Left lung (tissue), 10 donors: ENCODE results near the gene ZNF544. TPM values are rescaled to one million over a fixed set of nuclear protein-coding genes. Genes with fewer than 3 reads are reported as not detected.
A peak's percentile ranks its signal among the peaks of the same experiment; 100 is the strongest.

Experiments used
- ATAC-seq: fragments of 200-7000 bp; cut with Tn5 transposase; one replicate; pipeline ENCODE4 v1.9.1; 2020; ENCODE audit warnings: moderate library complexity
- DNase-seq, 4 donors: peaks; one replicate each; pipeline ENCODE4 v3.0.0-alpha.2; 2013 to 2020
- H3K27ac ChIP-seq, 2 donors: fragments of 200-600 bp; sonication (generic) in 1 of 2; one replicate each; pipeline versions ENCODE4 v1.5.0 to v1.8.0; 2020 to 2021
- H3K27me3 ChIP-seq, 2 donors: fragments of 200-600 bp; sonication (generic) in 1 of 2; one replicate each; pipeline versions ENCODE4 v1.5.0 to v1.8.0; 2020 to 2021
- H3K36me3 ChIP-seq, 2 donors: fragments of 200-600 bp; sonication (generic) in 1 of 2; one replicate each; pipeline versions ENCODE4 v1.5.0 to v1.8.0; 2020 to 2021
- H3K4me1 ChIP-seq, 2 donors: fragments of 200-600 bp; one replicate each; pipeline ENCODE4 v1.8.0; 2021
- H3K4me3 ChIP-seq, 2 donors: fragments of 200-600 bp; sonication (generic) in 1 of 2; one replicate each; pipeline versions ENCODE4 v1.5.0 to v1.8.0; 2020 to 2021; ENCODE audit warnings: mild to moderate bottlenecking in 1 of 2
- H3K9me3 ChIP-seq, 2 donors: fragments of 200-600 bp; sonication (generic) in 1 of 2; one replicate each; pipeline versions ENCODE4 v1.5.0 to v1.8.0; 2020 to 2021
- CTCF ChIP-seq, 2 donors: fragments of 200-600 bp; sonication (generic) in 1 of 2; IDR thresholded peaks; one replicate each; pipeline versions ENCODE4 v1.5.0 to v1.8.0; 2021; ENCODE audit warnings: antibody characterized with exemption in 2 of 2
- intact Hi-C, 2 donors: fragments of 100-400 bp; cut with DNase I; formaldehyde crosslinking; loops; one replicate each; pipeline versions ENCODE4 v1.11.2 to v1.14.2; 2022
- polyA plus RNA-seq, 6 donors: library from polyadenylated mRNA; unstranded; fragments of 120-200 nt; gene quantifications; one replicate each; pipeline ENCODE4 v1.2.1, GENCODE V29; 2013; ENCODE audit not compliant: insufficient read length in 6 of 6
- total RNA-seq, 2 donors: library from RNA; stranded (reverse); fragmentation: NEBNext Ultra II Directional; extraction: Animal tissue kit (Norgen Biotek cat#: 25700); gene quantifications; one replicate each; pipeline ENCODE4 v1.2.1, GENCODE V29; 2021
- donor health status: DM: no; HTN: yes; CAD: no.
- donor health status: DM: no; HTN: no; CAD: no.

The ZNF544 gene
- total and polyA plus RNA-seq, 8 donors = 23.8 to 45.7 (median 35.8) TPM

GRCh38 chr19:58304255-58304654, 75.5 kb downstream of the ZNF544 start:
- ATAC-seq = no peak
- no peak for TF ChIP-seq CTCF (IDR thresholded peaks at IDR 0.05)
- no peaks in the 10 kb centered on the region for H3K27me3 ChIP-seq
- H3K4me3 ChIP-seq = peak overlapping the region in 1 of 2 donors; percentile 77
- H3K9me3 ChIP-seq = peaks cover 0 to 19% of the 10 kb centered on the region in 2 donors
- no peak for DNase-seq
- peaks cover 8 to 35% of the 10 kb centered on the region in 2 donors for H3K4me1 ChIP-seq
- peaks cover 0 to 54% of the 10 kb centered on the region in 2 donors for H3K36me3 ChIP-seq
- intact Hi-C loops = no loop called here
- peak overlapping the region; percentile 60 to 89 for H3K27ac ChIP-seq

GRCh38 chr19:58304748-58305064, 76.0 kb downstream of the ZNF544 start:
- Histone ChIP-seq H3K9me3 (peaks cover 0 to 14% of the 10 kb centered on the region in 2 donors), H3K36me3 (peaks cover 0 to 54% of the 10 kb centered on the region in 2 donors), H3K27ac (peak overlapping the region; percentile 60 to 89), H3K4me3 (peak overlapping the region; percentile 72 to 77), H3K27me3 (no peaks in the 10 kb centered on the region), H3K4me1 (peaks cover 8 to 35% of the 10 kb centered on the region in 2 donors)
- no peak for DNase-seq
- intact Hi-C loops = no loop called here
- no peak for TF ChIP-seq CTCF (IDR thresholded peaks at IDR 0.05)
- peak; percentile 15 for ATAC-seq

GRCh38 chr19:58305065-58305931, 76.6 kb downstream of the ZNF544 start, which contains the start of gene ERVK3-1:
Gene ERVK3-1 (plus strand): TSS chr19:58305377. CDS start chr19:58312169, 6,792 bp downstream.
- peaks cover 8 to 35% of the 10 kb centered on the region in 2 donors for H3K4me1 ChIP-seq
- peak within 1 kb of the TSS; percentile 72 to 77 for H3K4me3 ChIP-seq
- H3K27me3 ChIP-seq = no peaks in the 10 kb centered on the region
- intact Hi-C loops = no loop called here
- ATAC-seq (peak; percentile 100), DNase-seq (peak; percentile 94 to 99 (median 98))
- no peak for TF ChIP-seq CTCF (IDR thresholded peaks at IDR 0.05)
- H3K9me3 ChIP-seq = peaks cover 0 to 9% of the 10 kb centered on the region in 2 donors
- H3K36me3 ChIP-seq = peaks cover 0 to 53% of the 10 kb centered on the region in 2 donors
- H3K27ac ChIP-seq = peak within 1 kb of the TSS; percentile 78 to 89

- Histone ChIP-seq H3K27ac (peak overlapping the region in 1 of 2 donors; percentile 89), H3K4me1 (peaks cover 8 to 35% of the 10 kb centered on the region in 2 donors), H3K4me3 (peak overlapping the region; percentile 72 to 77), H3K9me3 (peaks cover 0 to 3% of the 10 kb centered on the region in 2 donors), H3K27me3 (no peaks in the 10 kb centered on the region), H3K36me3 (peaks cover 0 to 51% of the 10 kb centered on the region in 2 donors)
- no peak for TF ChIP-seq CTCF (IDR thresholded peaks at IDR 0.05)
- DNase-seq (no peak), ATAC-seq (no peak)
- intact Hi-C loops = no loop called here
These were observed 77.2 kb downstream of the ZNF544 start for GRCh38 chr19:58305932-58306323.

- Histone ChIP-seq H3K27ac (no peak overlapping the region), H3K27me3 (no peaks in the 10 kb centered on the region), H3K4me3 (no peak overlapping the region), H3K9me3 (no peaks in the 10 kb centered on the region), H3K36me3 (peaks cover 0 to 62% of the 10 kb centered on the region in 2 donors), H3K4me1 (peaks cover 8 to 35% of the 10 kb centered on the region in 2 donors)
- ATAC-seq (no peak), DNase-seq (no peak)
- intact Hi-C loops = no loop called here
- TF ChIP-seq CTCF (IDR thresholded peaks at IDR 0.05) = no peak
These were observed 79.0 kb downstream of the ZNF544 start for GRCh38 chr19:58307736-58308135.
